Measurements from ENCODE around the gene SLC38A5. TPM values are rescaled to one million over a fixed set of nuclear protein-coding genes. Genes with fewer than 3 reads are reported as not detected.

SLC38A5 gene
- polyA plus RNA-seq, 2 of the 4 experiments (the other 2 are of a cell fraction) = 0.32 to 0.36 TPM

Small RNAs within 50 kb of the gene (small RNA-seq; reads per million reads assigned to genes)
- 0 reads per million in 6 experiments for gene AL606490.4

Other genes starting within 250 kb of the SLC38A5 start
- gene SSX1, start 214.9 kb downstream of the SLC38A5 start, polyA plus RNA-seq (2011; rRNA removed) = not detected in 2 replicates
- not detected in 3 replicates for gene SSX1, start 214.9 kb downstream of the SLC38A5 start, polyA plus RNA-seq (2017; fragmentation: RNase III; extraction: RNeasy Plus Mini Kit Qiagen cat#74134 plus additional on column Dnase treatment)
- gene SSX3, start 113.6 kb downstream of the SLC38A5 start, polyA plus RNA-seq (2011; rRNA removed) = not detected in 2 replicates
- not detected in 3 replicates for gene SSX3, start 113.6 kb downstream of the SLC38A5 start, polyA plus RNA-seq (2017; fragmentation: RNase III; extraction: RNeasy Plus Mini Kit Qiagen cat#74134 plus additional on column Dnase treatment)
- not detected in 2 replicates for gene SSX4, start 86.7 kb downstream of the SLC38A5 start, polyA plus RNA-seq (2011; rRNA removed)
- not detected in 3 replicates for gene SSX4, start 86.7 kb downstream of the SLC38A5 start, polyA plus RNA-seq (2017; fragmentation: RNase III; extraction: RNeasy Plus Mini Kit Qiagen cat#74134 plus additional on column Dnase treatment)
- not detected in 2 replicates for gene SSX4B, start 58.3 kb downstream of the SLC38A5 start, polyA plus RNA-seq (2011; rRNA removed)
- not detected in 3 replicates for gene SSX4B, start 58.3 kb downstream of the SLC38A5 start, polyA plus RNA-seq (2017; fragmentation: RNase III; extraction: RNeasy Plus Mini Kit Qiagen cat#74134 plus additional on column Dnase treatment)
- gene FTSJ1, start 5.9 kb upstream of the SLC38A5 start, polyA plus RNA-seq (2011; rRNA removed) = 36.2 and 37.1 TPM in 2 replicates
- gene FTSJ1, start 5.9 kb upstream of the SLC38A5 start, polyA plus RNA-seq (2017; fragmentation: RNase III; extraction: RNeasy Plus Mini Kit Qiagen cat#74134 plus additional on column Dnase treatment) = 71.2 to 75.3 TPM (median 71.3 TPM) in 3 replicates
- gene PORCN, start 38.7 kb upstream of the SLC38A5 start, polyA plus RNA-seq (2011; rRNA removed) = 9.4 and 13.3 TPM in 2 replicates
- 15.1 to 18.6 TPM (median 16.8 TPM) in 3 replicates for gene PORCN, start 38.7 kb upstream of the SLC38A5 start, polyA plus RNA-seq (2017; fragmentation: RNase III; extraction: RNeasy Plus Mini Kit Qiagen cat#74134 plus additional on column Dnase treatment)
- gene EBP, start 51.5 kb upstream of the SLC38A5 start, polyA plus RNA-seq (2011; rRNA removed) = 82.9 and 90.8 TPM in 2 replicates
- gene EBP, start 51.5 kb upstream of the SLC38A5 start, polyA plus RNA-seq (2017; fragmentation: RNase III; extraction: RNeasy Plus Mini Kit Qiagen cat#74134 plus additional on column Dnase treatment) = 114 to 159 TPM (median 142 TPM) in 3 replicates
- 8.6 and 10.8 TPM in 2 replicates for gene TBC1D25, start 69.5 kb upstream of the SLC38A5 start, polyA plus RNA-seq (2011; rRNA removed)
- 8.8 to 13.0 TPM (median 11.6 TPM) in 3 replicates for gene TBC1D25, start 69.5 kb upstream of the SLC38A5 start, polyA plus RNA-seq (2017; fragmentation: RNase III; extraction: RNeasy Plus Mini Kit Qiagen cat#74134 plus additional on column Dnase treatment)
- gene RBM3, start 104.2 kb upstream of the SLC38A5 start, polyA plus RNA-seq (2011; rRNA removed) = 214 and 337 TPM in 2 replicates
- gene RBM3, start 104.2 kb upstream of the SLC38A5 start, polyA plus RNA-seq (2017; fragmentation: RNase III; extraction: RNeasy Plus Mini Kit Qiagen cat#74134 plus additional on column Dnase treatment) = 345 to 446 TPM (median 353 TPM) in 3 replicates
- 32.4 and 47.4 TPM in 2 replicates for gene WDR13, start 127.2 kb upstream of the SLC38A5 start, polyA plus RNA-seq (2011; rRNA removed)
- gene WDR13, start 127.2 kb upstream of the SLC38A5 start, polyA plus RNA-seq (2017; fragmentation: RNase III; extraction: RNeasy Plus Mini Kit Qiagen cat#74134 plus additional on column Dnase treatment) = 47.1 to 57.3 TPM (median 51.9 TPM) in 3 replicates
- gene WAS, start 213.5 kb upstream of the SLC38A5 start, polyA plus RNA-seq (2011; rRNA removed) = 0.05 and 0.09 TPM in 2 replicates
- gene WAS, start 213.5 kb upstream of the SLC38A5 start, polyA plus RNA-seq (2017; fragmentation: RNase III; extraction: RNeasy Plus Mini Kit Qiagen cat#74134 plus additional on column Dnase treatment) = 0.21 to 0.44 TPM (median 0.29 TPM) in 3 replicates
- 12.8 and 13.4 TPM in 2 replicates for gene SUV39H1, start 226.5 kb upstream of the SLC38A5 start, polyA plus RNA-seq (2011; rRNA removed)
- gene SUV39H1, start 226.5 kb upstream of the SLC38A5 start, polyA plus RNA-seq (2017; fragmentation: RNase III; extraction: RNeasy Plus Mini Kit Qiagen cat#74134 plus additional on column Dnase treatment) = 19.9 to 20.3 TPM (median 20.0 TPM) in 3 replicates

All from A549 (cell line).